GM23338 (cell line): Measurements from ENCODE around the gene ACYP1. TPM values are rescaled to one million over a fixed set of nuclear protein-coding genes. Genes with fewer than 3 reads are reported as not detected.

Experiments used
- ATAC-seq: fragments of 200-7000 bp; cut with Tn5 transposase; 3 replicates; pipeline ENCODE4 v1.9.1; 2020
- DNase-seq: peaks from one replicate; pipeline ENCODE4 v3.0.0-alpha.2; 2015; ENCODE audit warnings: low spot score
- H2AFZ ChIP-seq: fragments of 200-600 bp; sonication (generic); 2 replicates; pipeline ENCODE4 v1.8.0; 2016; ENCODE audit warnings: antibody characterized with exemption, mild to moderate bottlenecking, moderate library complexity
- H3F3A ChIP-seq: fragments of 200-600 bp; sonication (generic); replicated peaks from 2 replicates; pipeline ENCODE4 v1.8.0; 2017; ENCODE audit warnings: antibody characterized with exemption, mixed run types, low read depth
- H3K27ac ChIP-seq: fragments of 200-600 bp; sonication (generic); 2 replicates; pipeline ENCODE4 v1.6.1; 2016; ENCODE audit warnings: low read depth
- H3K27me3 ChIP-seq: fragments of 200-600 bp; sonication (generic); 2 replicates; pipeline ENCODE4 v1.8.0; 2016; ENCODE audit warnings: mild to moderate bottlenecking, mixed run types, moderate library complexity; ENCODE audit not compliant: insufficient read depth
- H3K36me3 ChIP-seq: fragments of 200-600 bp; sonication (generic); 2 replicates; pipeline ENCODE4 v1.8.0; 2016; ENCODE audit warnings: mild to moderate bottlenecking; ENCODE audit not compliant: insufficient read depth
- H3K4me1 ChIP-seq: fragments of 200-600 bp; sonication (generic); 2 replicates; pipeline ENCODE4 v1.8.0; 2016; ENCODE audit warnings: mild to moderate bottlenecking, moderate library complexity; ENCODE audit not compliant: insufficient read depth
- H3K4me2 ChIP-seq: fragments of 200-600 bp; sonication (generic); 2 replicates; pipeline ENCODE4 v1.7.1; 2017; ENCODE audit warnings: mixed run types
- H3K4me3 ChIP-seq: fragments of 200-600 bp; sonication (generic); 2 replicates; pipeline ENCODE4 v1.6.1; 2016; ENCODE audit warnings: mixed run types
- H3K79me2 ChIP-seq: fragments of 200-600 bp; sonication (generic); replicated peaks from 2 replicates; pipeline ENCODE4 v1.8.0; 2017; ENCODE audit warnings: mild to moderate bottlenecking; ENCODE audit not compliant: insufficient read depth
- H3K9me2 ChIP-seq: fragments of 200-600 bp; sonication (generic); 2 replicates; pipeline ENCODE4 v1.8.0; 2017; ENCODE audit not compliant: insufficient read depth
- H4K20me1 ChIP-seq: fragments of 200-600 bp; sonication (generic); replicated peaks from 2 replicates; pipeline ENCODE4 v1.8.0; 2017; ENCODE audit warnings: mild to moderate bottlenecking; ENCODE audit not compliant: insufficient read depth
- H3K27ac Mint-ChIP-seq: 2 replicates; pipeline ENCODE4 v1.8.0; 2020; ENCODE audit warnings: inconsistent platforms, mild to moderate bottlenecking, moderate library complexity, mixed read lengths
- H3K27me3 Mint-ChIP-seq: 3 replicates; pipeline ENCODE4 v1.8.0; 2022; ENCODE audit warnings: low read depth, mild to moderate bottlenecking, moderate library complexity, mixed read lengths, inconsistent platforms; ENCODE audit not compliant: insufficient read depth, poor library complexity
- H3K36me3 Mint-ChIP-seq: 3 replicates; pipeline ENCODE4 v1.8.0; 2021; ENCODE audit warnings: low read depth, mild to moderate bottlenecking, inconsistent platforms, moderate library complexity, mixed read lengths
- H3K4me1 Mint-ChIP-seq: 3 replicates; pipeline ENCODE4 v1.8.0; 2020; ENCODE audit warnings: mild to moderate bottlenecking, inconsistent platforms, mixed read lengths
- H3K4me3 Mint-ChIP-seq: 3 replicates; pipeline ENCODE4 v1.8.0; 2021; ENCODE audit warnings: moderate library complexity, mild to moderate bottlenecking, inconsistent platforms, mixed read lengths
- H3K9me3 Mint-ChIP-seq: 3 replicates; pipeline ENCODE4 v1.8.0; 2020; ENCODE audit warnings: moderate library complexity, mild to moderate bottlenecking, inconsistent platforms, mixed read lengths
- CREB1 ChIP-seq: fragments of 250-450 bp; sonication (Bioruptor Pico); IDR thresholded peaks from 2 replicates; pipeline ENCODE4 v1.5.0; 2020; ENCODE audit warnings: low read depth, mild to moderate bottlenecking, moderate library complexity
- CTCF ChIP-seq, 2 experiments: fragments of 200-600 bp in 1 of 2; sonication (generic) in 1 of 2; conservative IDR thresholded peaks; 2 replicates each; pipeline versions ENCODE4 v1.5.1 to v1.6.1; 2016 to 2017; ENCODE audit warnings: antibody characterized with exemption in 2 of 2, low read depth in 2 of 2, mild to moderate bottlenecking in 2 of 2, moderate library complexity in 1 of 2
- ETS1 ChIP-seq: IDR thresholded peaks from 2 replicates; pipeline ENCODE4 v1.6.1; 2016; ENCODE audit warnings: antibody characterized with exemption
- EZH2phosphoT487 ChIP-seq: fragments of 200-600 bp; sonication (generic); IDR thresholded peaks from one replicate; pipeline ENCODE4 v1.8.1; 2018; ENCODE audit warnings: antibody characterized with exemption; ENCODE audit not compliant: unreplicated experiment
- JUNB ChIP-seq: IDR thresholded peaks from one replicate; pipeline ENCODE4 v1.6.1; 2016; ENCODE audit warnings: antibody characterized with exemption; ENCODE audit not compliant: unreplicated experiment
- NANOG ChIP-seq: IDR thresholded peaks from 2 replicates; pipeline ENCODE4 v1.6.1; 2016; ENCODE audit warnings: antibody characterized with exemption, borderline replicate concordance
- POLR2AphosphoS5 ChIP-seq: IDR thresholded peaks from 2 replicates; pipeline ENCODE4 v1.6.1; 2016; ENCODE audit warnings: antibody characterized with exemption, low read depth
- STAT1 ChIP-seq: IDR thresholded peaks from one replicate; pipeline ENCODE4 v1.6.1; 2016; ENCODE audit warnings: antibody characterized with exemption; ENCODE audit not compliant: unreplicated experiment
- ZNF114 ChIP-seq: fragments of 250-450 bp; sonication (Bioruptor Pico); IDR thresholded peaks from 2 replicates; pipeline ENCODE4 v1.5.0; 2020; ENCODE audit warnings: mild to moderate bottlenecking, moderate library complexity
- ZNF462 ChIP-seq: fragments of 250-450 bp; sonication (Bioruptor Pico); IDR thresholded peaks from 2 replicates; pipeline ENCODE4 v1.5.0; 2020; ENCODE audit warnings: mild to moderate bottlenecking, moderate library complexity
- polyA plus RNA-seq: library from polyadenylated mRNA; unstranded; fragments of >200 nt; fragmentation: Nextera tagmentation; extraction: Ambion mirVana; gene quantifications from 2 replicates; pipeline ENCODE4 v1.2.1, GENCODE V29; 2016
- total RNA-seq: library from RNA; depleted of rRNA; stranded (reverse); fragments of >200 nt; shearing (Covaris generic); gene quantifications from 2 replicates; pipeline ENCODE4 v1.2.3, GENCODE V29; 2014

The ACYP1 gene
- total and polyA plus RNA-seq, 2 experiments from 2014 or later: 18.4 to 104 TPM

- H3K27ac ChIP-seq: no peak overlapping the region
- TF ChIP-seq STAT1 (no peak), CREB1 (CRISPR knock-in tag) (no peak)
- no peaks in the 10 kb centered on the region for H3K9me2 ChIP-seq
- Mint-ChIP-seq H3K4me1 (peaks cover 6% of the 10 kb centered on the region; the same call in 2 of the 3 replicates), H3K4me3 (no peak overlapping the region), H3K36me3 (peaks cover 70% of the 10 kb centered on the region), H3K27me3 (no peaks in the 10 kb centered on the region), H3K9me3 (no peaks in the 10 kb centered on the region; the same call in 2 of the 3 replicates), H3K27ac (no peak overlapping the region)
- DNase-seq (no peak), ATAC-seq (no peak)
- no peaks in the 10 kb centered on the region; the same call in 1 of the 2 replicates for H3K4me1 ChIP-seq
- no peaks in the 10 kb centered on the region for H3K27me3 ChIP-seq
- H3K4me2 ChIP-seq: no peak overlapping the region
- no peaks in the 10 kb centered on the region for H3K79me2 ChIP-seq
- no peaks in the 10 kb centered on the region; the same call in 1 of the 2 replicates for H4K20me1 ChIP-seq
- no peaks in the 10 kb centered on the region for H3F3A ChIP-seq
- H3K4me3 ChIP-seq: no peak overlapping the region
- H2AFZ ChIP-seq: no peak overlapping the region
- H3K36me3 ChIP-seq: peaks cover 15% of the 10 kb centered on the region; the same call in 1 of the 2 replicates
Observed at GRCh38 chr14:75095690-75096089, 31.9 kb upstream of the ACYP1 start.

- H2AFZ ChIP-seq: no peak overlapping the region
- DNase-seq: no peak
- H3K4me3 ChIP-seq: no peak overlapping the region
- no peak overlapping the region for H3K4me2 ChIP-seq
- no peaks in the 10 kb centered on the region for H3K79me2 ChIP-seq
- H3K27ac Mint-ChIP-seq: no peak overlapping the region
- no peaks in the 10 kb centered on the region for H3K27me3 Mint-ChIP-seq
- H3K36me3 ChIP-seq: peaks cover 15% of the 10 kb centered on the region; the same call in 1 of the 2 replicates
- H3K4me3 Mint-ChIP-seq: no peak overlapping the region
- H3K4me1 ChIP-seq: no peaks in the 10 kb centered on the region; the same call in 1 of the 2 replicates
- H3K9me2 ChIP-seq: no peaks in the 10 kb centered on the region
- no peaks in the 10 kb centered on the region for H3K27me3 ChIP-seq
- H3K36me3 Mint-ChIP-seq: peaks cover 69% of the 10 kb centered on the region
- no peak for TF ChIP-seq ETS1
- no peak for TF ChIP-seq POLR2AphosphoS5
- no peak for TF ChIP-seq ZNF462 (CRISPR knock-in tag)
- TF ChIP-seq EZH2phosphoT487: no peak
- no peak for TF ChIP-seq JUNB
- no peak for TF ChIP-seq NANOG
- TF ChIP-seq CTCF (conservative IDR thresholded peaks at IDR 0.05; ENCODE audit: low read depth in 2 of 2): no peak
- TF ChIP-seq ZNF114 (CRISPR knock-in tag): no peak
- no peaks in the 10 kb centered on the region for H3F3A ChIP-seq
- no peaks in the 10 kb centered on the region; the same call in 2 of the 3 replicates for H3K9me3 Mint-ChIP-seq
- H4K20me1 ChIP-seq: no peaks in the 10 kb centered on the region; the same call in 1 of the 2 replicates
- peaks cover 6% of the 10 kb centered on the region; the same call in 2 of the 3 replicates for H3K4me1 Mint-ChIP-seq
- ATAC-seq: no peak
- H3K27ac ChIP-seq: no peak overlapping the region
Observed at GRCh38 chr14:75094896-75095295, 31.1 kb upstream of the ACYP1 start.
